ENCODE data around the gene SECISBP2.
A peak's percentile ranks its signal among the peaks of the same experiment; 100 is the strongest.

Gene SECISBP2

GRCh38 chr9:89390068-89390555 is 71.8 kb downstream of the SECISBP2 start:
- no peaks in the 10 kb centered on the region for H3K9me3 ChIP-seq
- peak overlapping the region; percentile 99 for H3K27ac ChIP-seq
- no peak overlapping the region for H3K4me3 ChIP-seq (ENCODE audit: low read depth in 1 of 2, low read length in 1 of 2)
- TF ChIP-seq CTCF (IDR thresholded peaks at IDR 0.05), result no peak
- H3K27me3 ChIP-seq, result no peaks in the 10 kb centered on the region
- peaks cover 98% of the 10 kb centered on the region for H3K36me3 ChIP-seq
- peaks cover 41 to 43% of the 10 kb centered on the region in 2 experiments for H3K4me1 ChIP-seq (ENCODE audit: control insufficient read depth in 1 of 2, insufficient read depth in 1 of 2, low read depth in 1 of 2, low read length in 1 of 2)

DNA sequence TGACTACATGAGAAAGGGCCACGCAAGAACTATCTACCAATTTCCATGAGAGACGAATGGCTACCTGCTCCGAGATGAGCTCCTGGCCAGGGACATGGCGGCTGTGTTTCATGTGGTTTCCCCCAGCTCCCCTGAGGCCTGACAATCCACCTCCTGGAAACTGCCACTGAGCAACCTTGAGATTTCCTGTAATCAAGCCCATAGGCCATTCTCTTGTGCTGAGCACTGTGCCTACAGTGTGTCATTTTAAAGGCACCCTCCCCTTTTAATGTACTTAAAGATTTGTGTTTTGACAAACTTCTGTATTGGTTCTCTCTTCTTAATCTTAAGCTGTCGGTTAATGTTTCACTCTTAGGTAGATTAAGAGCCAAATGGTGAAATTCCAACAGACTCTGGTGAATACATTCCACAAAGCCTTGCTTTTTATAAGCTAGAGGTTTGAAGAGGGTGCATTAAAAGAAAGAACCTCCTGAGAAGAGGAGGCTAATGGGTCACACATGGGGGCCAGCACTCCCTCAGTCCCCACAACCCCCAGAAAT is 72.3 kb downstream of the SECISBP2 start:
- H3K36me3 ChIP-seq, result peaks cover 98% of the 10 kb centered on the region
- H3K4me3 ChIP-seq (ENCODE audit: low read depth in 1 of 2, low read length in 1 of 2), result no peak overlapping the region
- no peak for TF ChIP-seq CTCF (IDR thresholded peaks at IDR 0.05)
- peak overlapping the region; percentile 99 for H3K27ac ChIP-seq
- H3K27me3 ChIP-seq, result no peaks in the 10 kb centered on the region
- H3K9me3 ChIP-seq, result no peaks in the 10 kb centered on the region
- H3K4me1 ChIP-seq (ENCODE audit: control insufficient read depth in 1 of 2, insufficient read depth in 1 of 2, low read depth in 1 of 2, low read length in 1 of 2), result peaks cover 41 to 43% of the 10 kb centered on the region in 2 experiments

- Histone ChIP-seq H3K27me3 (no peaks in the 10 kb centered on the region), H3K4me3 (ENCODE audit: low read depth in 1 of 2, low read length in 1 of 2) (no peak overlapping the region), H3K36me3 (peaks cover 98% of the 10 kb centered on the region), H3K4me1 (ENCODE audit: control insufficient read depth in 1 of 2, insufficient read depth in 1 of 2, low read depth in 1 of 2, low read length in 1 of 2) (peaks cover 38 to 39% of the 10 kb centered on the region in 2 experiments), H3K9me3 (no peaks in the 10 kb centered on the region), H3K27ac (peak overlapping the region; percentile 99)
- TF ChIP-seq CTCF (IDR thresholded peaks at IDR 0.05), result no peak
These were observed 73.3 kb downstream of the SECISBP2 start for GRCh38 chr9:89391585-89391984.

- no peak for TF ChIP-seq CTCF (IDR thresholded peaks at IDR 0.05)
- peak overlapping the region; percentile 32 for H3K27ac ChIP-seq
- peaks cover 29 to 33% of the 10 kb centered on the region in 2 experiments for H3K4me1 ChIP-seq (ENCODE audit: control insufficient read depth in 1 of 2, insufficient read depth in 1 of 2, low read depth in 1 of 2, low read length in 1 of 2)
- peaks cover 100% of the 10 kb centered on the region for H3K36me3 ChIP-seq
- H3K27me3 ChIP-seq, result no peaks in the 10 kb centered on the region
- H3K4me3 ChIP-seq (ENCODE audit: low read depth in 1 of 2, low read length in 1 of 2), result no peak overlapping the region
- H3K9me3 ChIP-seq, result no peaks in the 10 kb centered on the region
These were observed 76.1 kb downstream of the SECISBP2 start for GRCh38 chr9:89394412-89394811.

GRCh38 chr9:89395931-89396710 is 77.8 kb downstream of the SECISBP2 start:
- peaks cover 85% of the 10 kb centered on the region for H3K36me3 ChIP-seq
- H3K27ac ChIP-seq, result peak overlapping the region; percentile 33
- TF ChIP-seq CTCF (IDR thresholded peaks at IDR 0.05), result no peak
- H3K4me3 ChIP-seq (ENCODE audit: low read depth in 1 of 2, low read length in 1 of 2), result no peak overlapping the region
- no peaks in the 10 kb centered on the region for H3K27me3 ChIP-seq
- H3K9me3 ChIP-seq, result no peaks in the 10 kb centered on the region
- peaks cover 37 to 40% of the 10 kb centered on the region in 2 experiments for H3K4me1 ChIP-seq (ENCODE audit: control insufficient read depth in 1 of 2, insufficient read depth in 1 of 2, low read depth in 1 of 2, low read length in 1 of 2)
